Tongue (tissue), 2 donors: ENCODE results near the gene CDK16. TPM values are rescaled to one million over a fixed set of nuclear protein-coding genes. Genes with fewer than 3 reads are reported as not detected.
"Not testable (repeated sequence)": the region's sequence is repeated elsewhere in the genome, so short reads cannot be mapped to it uniquely, and the experiment has no call there.

Experiments used
- DNase-seq: peaks from one replicate; pipeline ENCODE4 v3.0.0-alpha.2; 2015
- total RNA-seq: library from RNA; depleted of rRNA; stranded (reverse); fragments of >200 nt; gene quantifications from one replicate; pipeline ENCODE4 v1.2.3, GENCODE V29; 2014

CDK16 gene
- total RNA-seq, 1 donor from 2014 or later: 116 TPM

GRCh38 chrX:47250017-47250347 is 31.5 kb downstream of the CDK16 start:
- DNase-seq: no peak

GRCh38 chrX:47257620-47258019 is 39.1 kb downstream of the CDK16 start:
- not testable (repeated sequence) for DNase-seq

GRCh38 chrX:47264483-47265173 is 46.1 kb downstream of the CDK16 start:
- DNase-seq: no peak

- no peak for DNase-seq
Measured at GRCh38 chrX:47266643-47267042, 48.2 kb downstream of the CDK16 start.

- DNase-seq: no peak
Measured at GRCh38 chrX:47272013-47272408, 53.5 kb downstream of the CDK16 start.

GRCh38 chrX:47273011-47273730 is 54.7 kb downstream of the CDK16 start:
- no peak for DNase-seq

- peak; percentile 21 for DNase-seq
Measured at GRCh38 chrX:47278691-47279090, 60.2 kb downstream of the CDK16 start.

Other genes starting within 250 kb of the CDK16 start
- gene RGN, start 140.2 kb upstream of the CDK16 start, total RNA-seq: 5.8 TPM
- gene NDUFB11, start 74.0 kb upstream of the CDK16 start, total RNA-seq: 82.8 TPM
- 27.8 TPM for gene RBM10, start 73.5 kb upstream of the CDK16 start, total RNA-seq
- gene UBA1, start 24.9 kb upstream of the CDK16 start, total RNA-seq: 127 TPM
- 88.0 TPM for gene USP11, start 14.3 kb downstream of the CDK16 start, total RNA-seq
- gene ZNF157, start 151.9 kb downstream of the CDK16 start, total RNA-seq: 0.92 TPM